Astrocyte (in vitro differentiated cells and primary cell): ENCODE results near the gene HSD3B7. TPM values are rescaled to one million over a fixed set of nuclear protein-coding genes. Genes with fewer than 3 reads are reported as not detected.

Experiments
- DNase-seq: peaks from one replicate; pipeline ENCODE4 v3.0.0-alpha.2; 2010; ENCODE audit warnings: low read depth
- FAIRE-seq: peaks from 2 replicates; lab custom pipeline; 2011; peaks lifted over from hg19 to GRCh38; lab: Jason Lieb, UNC
- H2AFZ ChIP-seq: 2 replicates; pipeline ENCODE4 v1.6.0; 2012; ENCODE audit warnings: low read depth, low read length, inconsistent platforms
- H3K27ac ChIP-seq: 2 replicates; pipeline ENCODE4 v1.5.1; 2011; ENCODE audit warnings: low read depth, low read length, inconsistent platforms
- H3K27me3 ChIP-seq: 2 replicates; pipeline ENCODE4 v1.6.0; 2011; ENCODE audit warnings: low read length, inconsistent platforms; ENCODE audit not compliant: insufficient read depth
- H3K36me3 ChIP-seq: 2 replicates; pipeline ENCODE4 v1.5.1; 2011; ENCODE audit warnings: low read length, inconsistent platforms; ENCODE audit not compliant: insufficient read depth
- H3K4me1 ChIP-seq: 2 replicates; pipeline ENCODE4 v1.5.1; 2011; ENCODE audit warnings: low read length, inconsistent platforms; ENCODE audit not compliant: insufficient read depth
- H3K4me2 ChIP-seq: 2 replicates; pipeline ENCODE4 v1.6.0; 2012; ENCODE audit warnings: low read length, inconsistent platforms
- H3K4me3 ChIP-seq: 2 replicates; pipeline ENCODE4 v1.5.1; 2011; ENCODE audit warnings: low read depth, mild to moderate bottlenecking, low read length, inconsistent platforms; ENCODE audit not compliant: insufficient read depth
- H3K79me2 ChIP-seq: 2 replicates; pipeline ENCODE4 v1.6.0; 2012; ENCODE audit warnings: mild to moderate bottlenecking, low read length, inconsistent platforms; ENCODE audit not compliant: insufficient read depth
- H3K9ac ChIP-seq: 2 replicates; pipeline ENCODE4 v1.6.0; 2012; ENCODE audit warnings: mild to moderate bottlenecking, low read length, inconsistent platforms
- H3K9me3 ChIP-seq: 2 replicates; pipeline ENCODE4 v1.5.1; 2012; ENCODE audit warnings: low read depth, mild to moderate bottlenecking, low read length, inconsistent platforms; ENCODE audit not compliant: insufficient read depth
- H4K20me1 ChIP-seq: 2 replicates; pipeline ENCODE4 v1.6.0; 2012; ENCODE audit warnings: low read length, inconsistent platforms; ENCODE audit not compliant: insufficient read depth
- H3K27ac Mint-ChIP-seq: one replicate; pipeline ENCODE4 v1.8.0; 2021; ENCODE audit warnings: mild to moderate bottlenecking, mixed read lengths; ENCODE audit not compliant: unreplicated experiment
- H3K27me3 Mint-ChIP-seq: one replicate; pipeline ENCODE4 v1.8.0; 2021; ENCODE audit warnings: low read depth, mixed read lengths; ENCODE audit not compliant: unreplicated experiment
- H3K36me3 Mint-ChIP-seq: one replicate; pipeline ENCODE4 v1.8.0; 2021; ENCODE audit warnings: low read depth, mixed read lengths; ENCODE audit not compliant: unreplicated experiment
- H3K4me1 Mint-ChIP-seq: one replicate; pipeline ENCODE4 v1.8.0; 2021; ENCODE audit warnings: low read depth, mixed read lengths; ENCODE audit not compliant: unreplicated experiment
- H3K4me3 Mint-ChIP-seq: one replicate; pipeline ENCODE4 v1.8.0; 2021; ENCODE audit warnings: mild to moderate bottlenecking, moderate library complexity, mixed read lengths; ENCODE audit not compliant: unreplicated experiment
- H3K9me3 Mint-ChIP-seq: one replicate; pipeline ENCODE4 v1.8.0; 2021; ENCODE audit warnings: mild to moderate bottlenecking, mixed read lengths; ENCODE audit not compliant: unreplicated experiment
- EZH2 ChIP-seq: IDR thresholded peaks from 2 replicates; pipeline ENCODE4 v1.6.1; 2012; ENCODE audit warnings: mild to moderate bottlenecking, low read length, inconsistent platforms; ENCODE audit not compliant: insufficient read depth
- total RNA-seq: library from RNA; stranded (reverse); gene quantifications from 2 replicates; pipeline ENCODE4 v1.2.1, GENCODE V29; 2021
- TF ChIP-seq, protein P1 (sequence below): IDR thresholded peaks from 2 replicates; pipeline ENCODE4 v1.5.1; 2011; ENCODE audit warnings: low read depth, mild to moderate bottlenecking, inconsistent platforms, low read length, moderate library complexity; ENCODE audit not compliant: insufficient read depth

Gene HSD3B7
- total RNA-seq, 1 donor from 2014 or later, result 8.3 TPM

GRCh38 chr16:31022544-31023251 lies 37.7 kb downstream of the HSD3B7 start:
- no peak overlapping the region for H3K27ac ChIP-seq
- H3K9me3 ChIP-seq, result no peaks in the 10 kb centered on the region
- no peaks in the 10 kb centered on the region for H3K79me2 ChIP-seq
- H3K27me3 Mint-ChIP-seq, result no peaks in the 10 kb centered on the region
- H3K27ac Mint-ChIP-seq, result no peak overlapping the region
- FAIRE-seq (no peak), DNase-seq (no peak)
- H3K9ac ChIP-seq, result no peak overlapping the region
- no peaks in the 10 kb centered on the region for H3K27me3 ChIP-seq
- no peaks in the 10 kb centered on the region for H3K36me3 Mint-ChIP-seq
- H3K4me1 ChIP-seq, result no peaks in the 10 kb centered on the region
- TF ChIP-seq EZH2, result no peak
- TF ChIP-seq, protein P1, sequence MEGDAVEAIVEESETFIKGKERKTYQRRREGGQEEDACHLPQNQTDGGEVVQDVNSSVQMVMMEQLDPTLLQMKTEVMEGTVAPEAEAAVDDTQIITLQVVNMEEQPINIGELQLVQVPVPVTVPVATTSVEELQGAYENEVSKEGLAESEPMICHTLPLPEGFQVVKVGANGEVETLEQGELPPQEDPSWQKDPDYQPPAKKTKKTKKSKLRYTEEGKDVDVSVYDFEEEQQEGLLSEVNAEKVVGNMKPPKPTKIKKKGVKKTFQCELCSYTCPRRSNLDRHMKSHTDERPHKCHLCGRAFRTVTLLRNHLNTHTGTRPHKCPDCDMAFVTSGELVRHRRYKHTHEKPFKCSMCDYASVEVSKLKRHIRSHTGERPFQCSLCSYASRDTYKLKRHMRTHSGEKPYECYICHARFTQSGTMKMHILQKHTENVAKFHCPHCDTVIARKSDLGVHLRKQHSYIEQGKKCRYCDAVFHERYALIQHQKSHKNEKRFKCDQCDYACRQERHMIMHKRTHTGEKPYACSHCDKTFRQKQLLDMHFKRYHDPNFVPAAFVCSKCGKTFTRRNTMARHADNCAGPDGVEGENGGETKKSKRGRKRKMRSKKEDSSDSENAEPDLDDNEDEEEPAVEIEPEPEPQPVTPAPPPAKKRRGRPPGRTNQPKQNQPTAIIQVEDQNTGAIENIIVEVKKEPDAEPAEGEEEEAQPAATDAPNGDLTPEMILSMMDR, result no peak
- H3K4me3 ChIP-seq, result no peak overlapping the region
- no peak overlapping the region for H3K4me2 ChIP-seq
- H4K20me1 ChIP-seq, result no peaks in the 10 kb centered on the region
- peaks cover 5% of the 10 kb centered on the region for H3K4me1 Mint-ChIP-seq
- no peaks in the 10 kb centered on the region for H3K36me3 ChIP-seq
- no peak overlapping the region for H3K4me3 Mint-ChIP-seq
- H3K9me3 Mint-ChIP-seq, result no peaks in the 10 kb centered on the region
- H2AFZ ChIP-seq, result no peak overlapping the region

DNA sequence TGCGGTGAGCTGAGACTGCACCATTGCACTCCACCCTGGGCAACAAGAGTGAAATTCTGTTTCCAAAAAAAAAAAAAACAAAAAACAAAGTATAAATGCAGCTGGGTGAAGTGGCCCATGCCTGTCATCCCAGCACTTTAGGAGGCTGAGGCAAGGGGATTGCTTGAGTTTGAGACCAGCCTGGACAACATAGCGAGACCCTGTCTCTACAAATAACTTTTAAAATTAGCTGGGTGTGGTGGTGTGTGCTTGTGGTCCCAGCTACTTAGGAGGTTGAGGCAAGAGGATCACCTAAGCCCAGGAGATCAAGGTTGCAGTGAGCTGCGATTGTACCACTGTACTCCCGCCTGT lies 38.2 kb downstream of the HSD3B7 start:
- H3K36me3 ChIP-seq, result no peaks in the 10 kb centered on the region
- no peak overlapping the region for H3K27ac Mint-ChIP-seq
- no peak overlapping the region for H3K4me3 ChIP-seq
- peaks cover 5% of the 10 kb centered on the region for H3K4me1 Mint-ChIP-seq
- H3K9me3 Mint-ChIP-seq, result no peaks in the 10 kb centered on the region
- H2AFZ ChIP-seq, result no peak overlapping the region
- DNase-seq, result no peak
- H3K36me3 Mint-ChIP-seq, result no peaks in the 10 kb centered on the region
- no peaks in the 10 kb centered on the region for H3K79me2 ChIP-seq
- TF ChIP-seq EZH2, result no peak
- TF ChIP-seq, protein P1, result no peak
- H4K20me1 ChIP-seq, result no peaks in the 10 kb centered on the region
- H3K27me3 ChIP-seq, result no peaks in the 10 kb centered on the region
- no peak overlapping the region for H3K27ac ChIP-seq
- no peak for FAIRE-seq
- H3K4me1 ChIP-seq, result no peaks in the 10 kb centered on the region
- H3K4me3 Mint-ChIP-seq, result no peak overlapping the region
- no peak overlapping the region for H3K9ac ChIP-seq
- H3K27me3 Mint-ChIP-seq, result no peaks in the 10 kb centered on the region
- no peak overlapping the region for H3K4me2 ChIP-seq
- H3K9me3 ChIP-seq, result no peaks in the 10 kb centered on the region

- Mint-ChIP-seq H3K4me3 (peak overlapping the region; percentile 17), H3K9me3 (no peaks in the 10 kb centered on the region), H3K36me3 (no peaks in the 10 kb centered on the region), H3K4me1 (peaks cover 5% of the 10 kb centered on the region), H3K27ac (no peak overlapping the region), H3K27me3 (no peaks in the 10 kb centered on the region)
- H3K27me3 ChIP-seq, result no peaks in the 10 kb centered on the region
- H3K9ac ChIP-seq, result no peak overlapping the region
- DNase-seq (no peak), FAIRE-seq (no peak)
- no peak overlapping the region for H3K27ac ChIP-seq
- no peak overlapping the region for H3K4me3 ChIP-seq
- no peak overlapping the region for H3K4me2 ChIP-seq
- no peaks in the 10 kb centered on the region for H3K36me3 ChIP-seq
- no peaks in the 10 kb centered on the region for H3K9me3 ChIP-seq
- H3K4me1 ChIP-seq, result no peaks in the 10 kb centered on the region
- no peak overlapping the region for H2AFZ ChIP-seq
- H4K20me1 ChIP-seq, result no peaks in the 10 kb centered on the region
- no peak for TF ChIP-seq EZH2
- TF ChIP-seq, protein P1, result no peak
- no peaks in the 10 kb centered on the region for H3K79me2 ChIP-seq
These were observed 38.7 kb downstream of the HSD3B7 start for GRCh38 chr16:31023627-31024226.
